Testis (tissue), 2 donors: ENCODE results near the gene CDH13.

Experiments used
- CTCF ChIP-seq, 3 experiments: fragments of 450-650 bp in 2 of 3; fragments of 200-600 bp in 1 of 3; sonication (generic) in 1 of 3; IDR thresholded peaks; one replicate each; pipeline ENCODE4 v1.5.1; 2016 to 2019; ENCODE audit warnings: antibody characterized with exemption in 3 of 3, mild to moderate bottlenecking in 2 of 3, moderate library complexity in 1 of 3
- POLR2A ChIP-seq: fragments of 450-650 bp; IDR thresholded peaks from one replicate; pipeline ENCODE4 v1.6.1; 2017; ENCODE audit warnings: antibody characterized with exemption, mild to moderate bottlenecking, moderate library complexity

DNA sequence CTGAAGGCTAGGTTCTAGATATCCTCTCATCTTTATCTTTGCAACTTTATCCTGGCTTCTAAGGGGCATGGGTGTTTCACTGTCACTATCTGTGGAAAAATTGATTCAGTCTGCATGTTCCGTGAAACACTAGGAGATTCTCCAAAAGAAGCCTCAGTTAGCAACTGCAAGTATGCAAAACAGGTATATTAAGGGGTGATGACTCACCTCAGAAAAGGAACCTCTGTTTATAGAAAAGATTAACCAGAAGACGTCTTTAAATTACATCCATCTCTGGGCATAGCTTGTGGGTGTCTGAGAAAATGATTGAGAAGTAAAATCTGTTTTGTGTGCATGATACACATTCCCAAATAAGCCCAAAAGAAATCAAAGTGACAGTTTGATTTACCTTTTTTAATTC is 827.2 kb downstream of the CDH13 start:
- TF ChIP-seq CTCF (IDR thresholded peaks at IDR 0.05) = no peak
- TF ChIP-seq POLR2A = no peak
